Breast epithelium (tissue), 3 donors: ENCODE measurements around the gene HSD17B3.

Source experiments
- POLR2A ChIP-seq: fragments of 450-650 bp; IDR thresholded peaks from one replicate; pipeline ENCODE4 v1.6.1; 2016; ENCODE audit warnings: antibody characterized with exemption, mild to moderate bottlenecking, moderate library complexity
- POLR2AphosphoS5 ChIP-seq, 3 donors: sonication (generic); formaldehyde crosslinking; IDR thresholded peaks; one replicate each; pipeline ENCODE4 v1.6.1; 2017; ENCODE audit warnings: antibody characterized with exemption in 3 of 3
- TF ChIP-seq, protein P1 (sequence below), 3 donors: fragments of 450-650 bp; IDR thresholded peaks; one replicate each; pipeline ENCODE4 v1.5.1; 2016 to 2017; ENCODE audit warnings: antibody characterized with exemption in 3 of 3, mild to moderate bottlenecking in 3 of 3, moderate library complexity in 3 of 3

DNA sequence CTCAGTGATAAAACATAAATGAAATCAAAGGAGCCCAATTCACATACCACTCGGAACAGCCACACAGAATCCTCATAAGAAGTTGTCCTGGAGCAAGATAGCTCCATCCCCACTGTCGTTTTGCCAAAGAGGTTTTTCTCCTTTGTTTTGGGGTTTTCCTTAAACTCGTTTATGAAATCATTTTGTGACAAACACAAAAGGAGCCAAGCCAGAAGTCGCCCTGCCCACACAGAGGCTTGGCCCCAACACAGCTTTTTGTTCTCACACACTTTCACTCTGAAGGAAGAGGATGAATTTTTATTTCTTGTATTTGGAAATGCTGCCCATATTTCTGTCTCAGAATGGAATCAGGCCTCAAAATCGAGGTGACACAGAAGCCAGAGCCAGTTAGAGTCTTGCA lies 113.4 kb downstream of the HSD17B3 start:
- TF ChIP-seq, protein P1, sequence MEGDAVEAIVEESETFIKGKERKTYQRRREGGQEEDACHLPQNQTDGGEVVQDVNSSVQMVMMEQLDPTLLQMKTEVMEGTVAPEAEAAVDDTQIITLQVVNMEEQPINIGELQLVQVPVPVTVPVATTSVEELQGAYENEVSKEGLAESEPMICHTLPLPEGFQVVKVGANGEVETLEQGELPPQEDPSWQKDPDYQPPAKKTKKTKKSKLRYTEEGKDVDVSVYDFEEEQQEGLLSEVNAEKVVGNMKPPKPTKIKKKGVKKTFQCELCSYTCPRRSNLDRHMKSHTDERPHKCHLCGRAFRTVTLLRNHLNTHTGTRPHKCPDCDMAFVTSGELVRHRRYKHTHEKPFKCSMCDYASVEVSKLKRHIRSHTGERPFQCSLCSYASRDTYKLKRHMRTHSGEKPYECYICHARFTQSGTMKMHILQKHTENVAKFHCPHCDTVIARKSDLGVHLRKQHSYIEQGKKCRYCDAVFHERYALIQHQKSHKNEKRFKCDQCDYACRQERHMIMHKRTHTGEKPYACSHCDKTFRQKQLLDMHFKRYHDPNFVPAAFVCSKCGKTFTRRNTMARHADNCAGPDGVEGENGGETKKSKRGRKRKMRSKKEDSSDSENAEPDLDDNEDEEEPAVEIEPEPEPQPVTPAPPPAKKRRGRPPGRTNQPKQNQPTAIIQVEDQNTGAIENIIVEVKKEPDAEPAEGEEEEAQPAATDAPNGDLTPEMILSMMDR (IDR thresholded peaks at IDR 0.05): no peak
- TF ChIP-seq POLR2A (no peak), POLR2AphosphoS5 (IDR thresholded peaks at IDR 0.05) (no peak)
